Loucy (cell line): ENCODE data around the gene CAMTA1.

Experiments
- EZH2phosphoT487 ChIP-seq: fragments of 200-600 bp; IDR thresholded peaks from 2 replicates; pipeline ENCODE4 v1.6.1; 2018; ENCODE audit warnings: antibody characterized with exemption, mild to moderate bottlenecking, moderate library complexity, borderline replicate concordance
- TF ChIP-seq, protein P1 (sequence below): fragments of 200-600 bp; sonication (generic); conservative IDR thresholded peaks from 2 replicates; pipeline ENCODE4 v1.5.1; 2014; ENCODE audit warnings: mild to moderate bottlenecking, antibody characterized with exemption, low read length

GRCh38 chr1:7733276-7733675 lies 948.0 kb downstream of the CAMTA1 start:
- TF ChIP-seq, protein P1, sequence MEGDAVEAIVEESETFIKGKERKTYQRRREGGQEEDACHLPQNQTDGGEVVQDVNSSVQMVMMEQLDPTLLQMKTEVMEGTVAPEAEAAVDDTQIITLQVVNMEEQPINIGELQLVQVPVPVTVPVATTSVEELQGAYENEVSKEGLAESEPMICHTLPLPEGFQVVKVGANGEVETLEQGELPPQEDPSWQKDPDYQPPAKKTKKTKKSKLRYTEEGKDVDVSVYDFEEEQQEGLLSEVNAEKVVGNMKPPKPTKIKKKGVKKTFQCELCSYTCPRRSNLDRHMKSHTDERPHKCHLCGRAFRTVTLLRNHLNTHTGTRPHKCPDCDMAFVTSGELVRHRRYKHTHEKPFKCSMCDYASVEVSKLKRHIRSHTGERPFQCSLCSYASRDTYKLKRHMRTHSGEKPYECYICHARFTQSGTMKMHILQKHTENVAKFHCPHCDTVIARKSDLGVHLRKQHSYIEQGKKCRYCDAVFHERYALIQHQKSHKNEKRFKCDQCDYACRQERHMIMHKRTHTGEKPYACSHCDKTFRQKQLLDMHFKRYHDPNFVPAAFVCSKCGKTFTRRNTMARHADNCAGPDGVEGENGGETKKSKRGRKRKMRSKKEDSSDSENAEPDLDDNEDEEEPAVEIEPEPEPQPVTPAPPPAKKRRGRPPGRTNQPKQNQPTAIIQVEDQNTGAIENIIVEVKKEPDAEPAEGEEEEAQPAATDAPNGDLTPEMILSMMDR = no peak
- no peak for TF ChIP-seq EZH2phosphoT487
